Measurements from ENCODE around the gene TEX19. TPM values are rescaled to one million over a fixed set of nuclear protein-coding genes. Genes with fewer than 3 reads are reported as not detected.

The TEX19 gene
- total and polyA plus RNA-seq, 4 donors: 0.03 TPM; not detected in 3

- Histone ChIP-seq H3K9me3 (ENCODE audit: control insufficient read depth in 4 of 4, insufficient read depth in 3 of 4, low read length in 3 of 4) (no peaks in the 10 kb centered on the region), H3K9ac (ENCODE audit: insufficient read depth in 1 of 2, low read length in 2 of 2) (no peak overlapping the region), H3K27me3 (ENCODE audit: control insufficient read depth in 3 of 3, insufficient read depth in 3 of 3, low read length in 2 of 3) (peaks cover 0 to 6% (median 5%) of the 10 kb centered on the region in 3 donors), H3K4me1 (ENCODE audit: control insufficient read depth in 5 of 5, insufficient read depth in 5 of 5, low read length in 5 of 5) (peaks cover 2 to 23% (median 5%) of the 10 kb centered on the region in 5 donors), H3K27ac (ENCODE audit: low read depth in 1 of 2, low read length in 1 of 2) (no peak overlapping the region), H3K36me3 (ENCODE audit: control insufficient read depth in 4 of 4, insufficient read depth in 4 of 4, low read length in 4 of 4) (peaks cover 0 to 2% (median 0%) of the 10 kb centered on the region in 4 donors), H3K4me3 (no peak overlapping the region)
- WGBS, 2 donors: 29 to 34% methylated on average over 25 to 26 of the region's 26 CpGs
- DNase-seq (peak; percentile 75 to 80 (median 80)), ATAC-seq (ENCODE audit: insufficient read depth, low FRiP score) (no peak)
- no peak for TF ChIP-seq CTCF (IDR thresholded peaks at IDR 0.05; ENCODE audit: control extremely low read depth, extremely low read depth)
Measured at GRCh38 chr17:82385559-82386254, 26.7 kb downstream of the TEX19 start.

- peak in 2 of 3 donors; percentile 63 to 67 for DNase-seq
- Histone ChIP-seq H3K27me3 (ENCODE audit: control insufficient read depth in 3 of 3, insufficient read depth in 3 of 3, low read length in 2 of 3) (peaks cover 0 to 3% (median 0%) of the 10 kb centered on the region in 3 donors), H3K4me3 (no peak overlapping the region), H3K4me1 (ENCODE audit: control insufficient read depth in 5 of 5, insufficient read depth in 5 of 5, low read length in 5 of 5) (peaks cover under 1 to 23% (median 5%) of the 10 kb centered on the region in 5 donors), H3K27ac (ENCODE audit: low read depth in 1 of 2, low read length in 1 of 2) (no peak overlapping the region), H3K36me3 (ENCODE audit: control insufficient read depth in 4 of 4, insufficient read depth in 4 of 4, low read length in 4 of 4) (peaks cover 0 to 2% (median 0%) of the 10 kb centered on the region in 4 donors), H3K9me3 (ENCODE audit: control insufficient read depth in 4 of 4, insufficient read depth in 3 of 4, low read length in 3 of 4) (no peaks in the 10 kb centered on the region), H3K9ac (ENCODE audit: insufficient read depth in 1 of 2, low read length in 2 of 2) (no peak overlapping the region)
- no peak for TF ChIP-seq CTCF (IDR thresholded peaks at IDR 0.05; ENCODE audit: control extremely low read depth, extremely low read depth)
- no peak for ATAC-seq (ENCODE audit: insufficient read depth, low FRiP score)
- 48 to 65% methylated on average over 17 of the region's 17 CpGs for WGBS, 2 donors
Measured at GRCh38 chr17:82386255-82386831, 27.3 kb downstream of the TEX19 start.

GRCh38 chr17:82386881-82387704 lies 28.0 kb downstream of the TEX19 start:
- ATAC-seq (ENCODE audit: insufficient read depth, low FRiP score) (no peak), DNase-seq (no peak)
- TF ChIP-seq CTCF (IDR thresholded peaks at IDR 0.05; ENCODE audit: control extremely low read depth, extremely low read depth): no peak
- Histone ChIP-seq H3K27ac (ENCODE audit: low read depth in 1 of 2, low read length in 1 of 2) (no peak overlapping the region), H3K27me3 (ENCODE audit: control insufficient read depth in 3 of 3, insufficient read depth in 3 of 3, low read length in 2 of 3) (no peaks in the 10 kb centered on the region), H3K4me3 (no peak overlapping the region), H3K36me3 (ENCODE audit: control insufficient read depth in 4 of 4, insufficient read depth in 4 of 4, low read length in 4 of 4) (peaks cover 0 to 8% (median 0%) of the 10 kb centered on the region in 4 donors), H3K9me3 (ENCODE audit: control insufficient read depth in 4 of 4, insufficient read depth in 3 of 4, low read length in 3 of 4) (no peaks in the 10 kb centered on the region), H3K4me1 (ENCODE audit: control insufficient read depth in 5 of 5, insufficient read depth in 5 of 5, low read length in 5 of 5) (peaks cover 0 to 23% (median 5%) of the 10 kb centered on the region in 5 donors), H3K9ac (ENCODE audit: insufficient read depth in 1 of 2, low read length in 2 of 2) (no peak overlapping the region)
- 43 to 50% methylated on average over 38 of the region's 38 CpGs for WGBS, 2 donors

Data from lung (tissue), 12 donors.